ENCODE results near the gene TMEM126B. TPM values are rescaled to one million over a fixed set of nuclear protein-coding genes. Genes with fewer than 3 reads are reported as not detected.

TMEM126B gene
- total RNA-seq, 1 experiment from 2014 or later = 74.0 TPM

GRCh38 chr11:85658180-85658579, 29.8 kb downstream of the TMEM126B start:
- peaks cover 25 to 30% of the 10 kb centered on the region in 2 experiments for H3K4me1 Mint-ChIP-seq
- peaks cover 32 to 65% (median 55%) of the 10 kb centered on the region in 3 experiments for H3K36me3 Mint-ChIP-seq (ENCODE audit: insufficient read depth in 1 of 3, low read depth in 3 of 3)

More at GRCh38 chr11:85658180-85658579, 29.8 kb downstream of the TMEM126B start:
- Histone ChIP-seq H2BK20ac (ENCODE audit: low read depth, low read length, poor library complexity, severe bottlenecking) (no peak overlapping the region), H2BK120ac (ENCODE audit: low read depth, low read length, poor library complexity, severe bottlenecking) (no peak overlapping the region), H3K27me3 (ENCODE audit: insufficient read depth, low read length) (no peaks in the 10 kb centered on the region; the same call in 1 of the 2 replicates), H3K79me2 (ENCODE audit: insufficient read depth, low read length) (peaks cover 15% of the 10 kb centered on the region), H2BK15ac (ENCODE audit: low read depth, low read length) (no peak overlapping the region), H4K91ac (ENCODE audit: insufficient read length, low read depth, low read length) (no peak overlapping the region), H3K9me3 (ENCODE audit: control insufficient read depth, low read depth, low read length) (no peaks in the 10 kb centered on the region), H2BK12ac (ENCODE audit: insufficient read length, low read depth, low read length) (no peak overlapping the region), H3K56ac (ENCODE audit: insufficient read length, low read depth, low read length) (no peak overlapping the region), H3K4me1 (ENCODE audit: insufficient read depth, low read length) (no peaks in the 10 kb centered on the region), H2AK5ac (ENCODE audit: insufficient read length, low read length) (no peak overlapping the region), H4K8ac (replicated peaks; ENCODE audit: insufficient read length, low read depth, low read length) (no peak overlapping the region), H2BK5ac (ENCODE audit: insufficient read length, low read length) (no peak overlapping the region), H3K18ac (ENCODE audit: insufficient read length, low read depth, low read length) (no peak overlapping the region), H3K23ac (ENCODE audit: insufficient read length, low read depth, low read length) (no peak overlapping the region), H3K14ac (ENCODE audit: insufficient read depth, low read length) (no peak overlapping the region), H3K4me2 (ENCODE audit: insufficient read depth, insufficient read length, low read length) (no peak overlapping the region), H3K4ac (ENCODE audit: low read depth, low read length) (no peak overlapping the region), H2AFZ (ENCODE audit: low read length) (no peak overlapping the region), H3K23me2 (ENCODE audit: insufficient read length, low read depth, low read length, poor library complexity, severe bottlenecking) (peaks cover 3% of the 10 kb centered on the region), H3T11ph (ENCODE audit: low read length) (no peak overlapping the region), H4K5ac (ENCODE audit: insufficient read length, low read depth, low read length) (no peak overlapping the region), H3K27ac (ENCODE audit: insufficient read length, low read depth, low read length) (no peak overlapping the region), H3K79me1 (ENCODE audit: insufficient read depth, low read depth, low read length, poor library complexity, severe bottlenecking) (no peaks in the 10 kb centered on the region), H4K20me1 (ENCODE audit: control insufficient read depth, insufficient read depth, insufficient read length) (no peaks in the 10 kb centered on the region), H3K9ac (ENCODE audit: extremely low read depth, insufficient read length, low read length) (no peak overlapping the region)
- no peak for DNase-seq
- no CpG with 5 or more reads among the region's 1 CpG for WGBS (ENCODE audit: extremely low coverage, insufficient read length, low lambda C conversion rate)
- Mint-ChIP-seq H3K9me3 (no peaks in the 10 kb centered on the region), H3K27me3 (ENCODE audit: low read depth) (no peaks in the 10 kb centered on the region), H3K4me3 (no peak overlapping the region), H3K27ac (no peak overlapping the region)
- no peak for TF ChIP-seq CTCF (conservative IDR thresholded peaks at IDR 0.05)

All from H9 (cell line).